Neural cell (in vitro differentiated cells): ENCODE data around the gene COA7.
A peak's percentile ranks its signal among the peaks of the same experiment; 100 is the strongest.

Experiments
- EP300 ChIP-seq: fragments of 450-650 bp; conservative IDR thresholded peaks from 2 replicates; pipeline ENCODE4 v1.6.1; 2014; ENCODE audit warnings: antibody characterized with exemption, mild to moderate bottlenecking, moderate library complexity; ENCODE audit not compliant: poor library complexity, severe bottlenecking
- EZH2 ChIP-seq: fragments of 200-600, 300-800 bp; shearing (Covaris generic), sonication (generic); IDR thresholded peaks from 2 replicates; pipeline ENCODE4 v1.6.1; 2014; ENCODE audit warnings: antibody characterized with exemption, low read length, borderline replicate concordance, mild to moderate bottlenecking; ENCODE audit not compliant: insufficient read depth, poor library complexity, severe bottlenecking
- MXI1 ChIP-seq: fragments of 450-650 bp; conservative IDR thresholded peaks from 2 replicates; pipeline ENCODE4 v1.6.1; 2014; ENCODE audit warnings: antibody characterized with exemption, mild to moderate bottlenecking; ENCODE audit not compliant: poor library complexity, severe bottlenecking
- POLR2AphosphoS5 ChIP-seq: IDR thresholded peaks from 2 replicates; pipeline ENCODE4 v1.6.1; 2012
- RAD21 ChIP-seq: fragments of 450-650 bp; conservative IDR thresholded peaks from 2 replicates; pipeline ENCODE4 v1.6.1; 2014; ENCODE audit warnings: antibody characterized with exemption, mild to moderate bottlenecking, moderate library complexity
- SMC3 ChIP-seq: fragments of 450-650 bp; conservative IDR thresholded peaks from 2 replicates; pipeline ENCODE4 v1.6.1; 2014; ENCODE audit warnings: antibody characterized with exemption, mild to moderate bottlenecking, moderate library complexity; ENCODE audit not compliant: poor library complexity
- TAF1 ChIP-seq: IDR thresholded peaks from 2 replicates; pipeline ENCODE4 v1.6.1; 2012; ENCODE audit warnings: low read depth
- TF ChIP-seq, protein P1 (sequence below): fragments of 450-650 bp; IDR thresholded peaks from 2 replicates; pipeline ENCODE4 v1.5.1; 2014; ENCODE audit warnings: antibody characterized with exemption, mild to moderate bottlenecking, moderate library complexity; ENCODE audit not compliant: poor library complexity, severe bottlenecking
- TF ChIP-seq, protein P2 (sequence below): IDR thresholded peaks from 2 replicates; pipeline ENCODE4 v1.6.1; 2012; ENCODE audit warnings: borderline replicate concordance

DNA sequence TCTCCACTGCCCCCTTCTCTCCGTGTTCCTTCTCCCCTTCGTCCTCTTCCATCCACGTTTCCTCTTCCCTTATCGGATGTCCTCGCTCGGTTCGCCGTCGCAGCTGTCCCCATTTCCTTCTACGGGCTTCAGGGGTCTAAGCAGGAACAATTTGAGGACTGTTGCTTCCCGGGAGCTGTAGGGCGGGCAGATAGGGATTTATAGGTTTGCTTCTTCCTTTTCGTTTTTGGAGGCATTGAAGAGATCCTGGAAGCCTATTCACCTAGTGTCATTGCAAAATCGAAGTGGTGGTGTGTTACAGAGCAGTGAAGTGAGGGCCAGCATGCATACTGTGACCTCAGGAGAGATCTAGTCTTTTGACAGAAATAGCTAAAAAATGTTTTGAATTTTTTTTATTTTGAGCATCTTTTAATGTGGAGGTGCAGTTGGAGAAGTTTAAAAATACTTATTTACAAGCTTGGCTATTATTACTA, 29.0 kb upstream of the COA7 start:
- TF ChIP-seq, protein P1, sequence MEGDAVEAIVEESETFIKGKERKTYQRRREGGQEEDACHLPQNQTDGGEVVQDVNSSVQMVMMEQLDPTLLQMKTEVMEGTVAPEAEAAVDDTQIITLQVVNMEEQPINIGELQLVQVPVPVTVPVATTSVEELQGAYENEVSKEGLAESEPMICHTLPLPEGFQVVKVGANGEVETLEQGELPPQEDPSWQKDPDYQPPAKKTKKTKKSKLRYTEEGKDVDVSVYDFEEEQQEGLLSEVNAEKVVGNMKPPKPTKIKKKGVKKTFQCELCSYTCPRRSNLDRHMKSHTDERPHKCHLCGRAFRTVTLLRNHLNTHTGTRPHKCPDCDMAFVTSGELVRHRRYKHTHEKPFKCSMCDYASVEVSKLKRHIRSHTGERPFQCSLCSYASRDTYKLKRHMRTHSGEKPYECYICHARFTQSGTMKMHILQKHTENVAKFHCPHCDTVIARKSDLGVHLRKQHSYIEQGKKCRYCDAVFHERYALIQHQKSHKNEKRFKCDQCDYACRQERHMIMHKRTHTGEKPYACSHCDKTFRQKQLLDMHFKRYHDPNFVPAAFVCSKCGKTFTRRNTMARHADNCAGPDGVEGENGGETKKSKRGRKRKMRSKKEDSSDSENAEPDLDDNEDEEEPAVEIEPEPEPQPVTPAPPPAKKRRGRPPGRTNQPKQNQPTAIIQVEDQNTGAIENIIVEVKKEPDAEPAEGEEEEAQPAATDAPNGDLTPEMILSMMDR, result no peak
- no peak for TF ChIP-seq EZH2
- no peak for TF ChIP-seq POLR2AphosphoS5
- TF ChIP-seq RAD21, result no peak
- TF ChIP-seq EP300, result no peak
- TF ChIP-seq, protein P2, sequence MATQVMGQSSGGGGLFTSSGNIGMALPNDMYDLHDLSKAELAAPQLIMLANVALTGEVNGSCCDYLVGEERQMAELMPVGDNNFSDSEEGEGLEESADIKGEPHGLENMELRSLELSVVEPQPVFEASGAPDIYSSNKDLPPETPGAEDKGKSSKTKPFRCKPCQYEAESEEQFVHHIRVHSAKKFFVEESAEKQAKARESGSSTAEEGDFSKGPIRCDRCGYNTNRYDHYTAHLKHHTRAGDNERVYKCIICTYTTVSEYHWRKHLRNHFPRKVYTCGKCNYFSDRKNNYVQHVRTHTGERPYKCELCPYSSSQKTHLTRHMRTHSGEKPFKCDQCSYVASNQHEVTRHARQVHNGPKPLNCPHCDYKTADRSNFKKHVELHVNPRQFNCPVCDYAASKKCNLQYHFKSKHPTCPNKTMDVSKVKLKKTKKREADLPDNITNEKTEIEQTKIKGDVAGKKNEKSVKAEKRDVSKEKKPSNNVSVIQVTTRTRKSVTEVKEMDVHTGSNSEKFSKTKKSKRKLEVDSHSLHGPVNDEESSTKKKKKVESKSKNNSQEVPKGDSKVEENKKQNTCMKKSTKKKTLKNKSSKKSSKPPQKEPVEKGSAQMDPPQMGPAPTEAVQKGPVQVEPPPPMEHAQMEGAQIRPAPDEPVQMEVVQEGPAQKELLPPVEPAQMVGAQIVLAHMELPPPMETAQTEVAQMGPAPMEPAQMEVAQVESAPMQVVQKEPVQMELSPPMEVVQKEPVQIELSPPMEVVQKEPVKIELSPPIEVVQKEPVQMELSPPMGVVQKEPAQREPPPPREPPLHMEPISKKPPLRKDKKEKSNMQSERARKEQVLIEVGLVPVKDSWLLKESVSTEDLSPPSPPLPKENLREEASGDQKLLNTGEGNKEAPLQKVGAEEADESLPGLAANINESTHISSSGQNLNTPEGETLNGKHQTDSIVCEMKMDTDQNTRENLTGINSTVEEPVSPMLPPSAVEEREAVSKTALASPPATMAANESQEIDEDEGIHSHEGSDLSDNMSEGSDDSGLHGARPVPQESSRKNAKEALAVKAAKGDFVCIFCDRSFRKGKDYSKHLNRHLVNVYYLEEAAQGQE, result peak; percentile 29
- TF ChIP-seq TAF1, result no peak
- TF ChIP-seq SMC3, result no peak
- no peak for TF ChIP-seq MXI1
